GM19395 (cell line): Measurements from ENCODE around the gene PHLDB2.
"Not testable (repeated sequence)": the region's sequence is repeated elsewhere in the genome, so short reads cannot be mapped to it uniquely, and the experiment has no call there.

Source experiments
- ATAC-seq: cut with Tn5 transposase; IDR thresholded peaks from one replicate; pipeline ENCODE4 v1.9.1; 2021; ENCODE audit warnings: mild to moderate bottlenecking, moderate library complexity; ENCODE audit not compliant: unreplicated experiment

PHLDB2 gene

DNA sequence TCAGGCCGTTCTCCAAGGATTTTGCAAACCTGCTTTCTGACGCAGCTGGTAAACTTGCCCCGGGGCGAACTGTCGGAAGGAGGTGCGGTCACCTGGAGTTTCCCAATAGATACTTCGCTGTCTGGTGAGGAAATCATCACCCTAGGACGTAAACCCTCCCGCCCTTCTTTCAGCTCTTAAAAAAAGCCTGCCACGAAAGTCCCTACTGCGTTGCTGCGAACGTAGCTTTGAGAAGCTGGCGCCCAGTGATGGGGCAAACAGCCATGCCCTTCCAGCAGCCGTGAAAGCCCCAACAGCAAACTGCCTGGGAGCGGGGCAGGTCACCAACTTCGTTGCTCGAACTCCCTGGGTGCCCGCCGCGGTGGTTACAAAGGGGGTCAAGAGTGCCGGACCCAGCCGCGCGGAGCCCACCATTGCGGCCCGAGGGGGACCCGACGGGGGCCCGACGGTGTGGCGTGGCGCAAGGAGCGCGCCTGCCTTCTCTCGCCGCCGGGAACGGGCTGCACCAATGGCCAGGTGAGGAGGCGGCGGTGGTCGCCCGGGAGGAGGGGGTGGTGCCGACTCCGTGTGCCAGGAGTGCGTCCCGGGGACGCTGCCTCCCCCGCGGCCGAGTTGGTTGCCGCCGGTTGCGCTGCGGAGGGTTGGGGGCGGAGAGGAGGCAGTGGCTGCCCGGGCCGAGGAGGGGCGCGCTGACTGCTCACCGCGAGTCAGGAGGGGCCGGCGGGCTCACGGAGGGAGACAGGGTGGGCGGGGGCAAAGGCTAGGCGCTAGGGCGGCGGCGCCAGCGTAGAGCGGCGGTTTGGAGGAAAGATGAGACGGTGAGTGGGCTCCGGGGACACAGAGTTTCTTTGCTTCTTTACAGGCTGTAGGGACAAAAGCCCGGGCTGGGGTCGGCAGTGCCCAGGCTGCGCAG is at the start of gene PHLDB2:
PHLDB2 (plus strand) TSS at position 205 of the 913 bp plus-strand sequence. CDS start 24,813 bp downstream, outside the sequence.
- ATAC-seq, result peak; percentile 12

DNA sequence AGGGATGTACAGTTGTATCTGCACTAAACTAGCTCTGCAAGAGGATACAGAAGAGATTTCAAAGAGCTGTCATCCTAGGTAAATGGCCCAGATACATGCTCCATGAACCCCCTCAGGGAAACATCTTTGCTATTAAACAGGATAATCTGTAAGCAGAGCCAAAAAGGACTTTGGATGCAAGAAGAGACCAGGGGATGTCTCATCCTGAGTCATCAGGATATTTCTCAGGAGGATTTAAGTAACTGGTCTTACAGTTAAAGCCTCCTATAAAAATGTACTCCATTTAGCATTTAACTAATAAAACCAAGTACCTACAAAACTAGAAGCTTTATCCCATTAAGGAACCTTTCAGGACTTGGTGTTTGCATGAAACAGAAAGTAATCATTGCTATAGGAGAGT is 48.2 kb upstream of the PHLDB2 start:
- no peak for ATAC-seq

DNA sequence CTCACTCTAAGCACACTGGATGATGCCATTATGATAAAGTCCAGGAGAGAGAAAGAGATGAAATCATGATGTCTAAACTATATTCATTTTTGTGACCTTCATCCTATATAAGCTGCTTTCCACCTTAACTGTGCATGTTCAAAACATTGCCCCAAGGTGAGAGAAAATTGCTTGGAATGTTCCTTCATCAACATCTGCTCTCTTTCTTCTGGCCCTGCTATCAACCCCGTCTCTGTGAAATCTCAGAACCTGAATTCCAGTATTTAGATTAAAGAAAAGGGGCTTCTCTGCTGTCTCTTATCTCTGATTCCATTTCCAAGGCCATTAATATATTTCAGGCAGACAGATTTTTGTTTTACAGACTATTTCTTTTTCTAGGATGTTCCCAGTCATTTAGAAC is 47.3 kb upstream of the PHLDB2 start:
- no peak for ATAC-seq

DNA sequence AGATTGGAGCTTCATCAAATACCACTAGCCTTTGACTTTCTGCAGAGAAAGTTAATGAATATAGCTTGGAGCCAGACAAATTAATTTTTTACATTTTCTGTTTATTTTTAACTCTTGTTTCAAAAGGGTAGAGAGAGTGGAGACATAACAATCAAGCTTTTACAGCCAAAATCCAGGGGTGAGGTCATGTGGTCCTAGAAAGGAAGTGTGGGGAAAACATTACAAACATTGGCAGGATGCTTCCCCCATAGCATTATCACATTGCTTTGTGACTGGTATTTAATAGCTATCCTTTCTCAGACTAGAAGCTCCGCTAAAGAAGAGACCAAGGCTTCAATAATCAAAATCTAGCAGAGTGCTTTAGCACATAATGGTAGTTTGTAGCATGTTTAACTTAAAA is 46.4 kb upstream of the PHLDB2 start:
- no peak for ATAC-seq

DNA sequence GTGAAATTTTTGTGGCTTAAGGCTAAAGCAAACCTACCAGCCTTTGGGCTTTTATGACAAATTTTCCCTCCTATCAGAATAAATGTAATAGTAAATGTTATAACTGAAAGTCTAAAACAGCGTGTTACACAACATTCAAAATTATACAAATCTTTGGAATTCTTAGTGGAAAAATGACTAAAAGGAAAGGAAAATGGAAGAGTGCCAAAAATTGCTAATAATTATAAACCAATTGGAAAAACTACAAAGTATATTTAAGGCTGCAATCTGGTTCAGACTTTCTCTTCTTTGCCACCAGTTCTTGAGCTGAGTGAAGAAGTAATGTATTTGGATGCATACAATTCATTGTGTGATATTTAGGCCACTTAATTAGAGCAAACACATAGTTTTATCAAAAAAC is 45.6 kb upstream of the PHLDB2 start:
- no peak for ATAC-seq

DNA sequence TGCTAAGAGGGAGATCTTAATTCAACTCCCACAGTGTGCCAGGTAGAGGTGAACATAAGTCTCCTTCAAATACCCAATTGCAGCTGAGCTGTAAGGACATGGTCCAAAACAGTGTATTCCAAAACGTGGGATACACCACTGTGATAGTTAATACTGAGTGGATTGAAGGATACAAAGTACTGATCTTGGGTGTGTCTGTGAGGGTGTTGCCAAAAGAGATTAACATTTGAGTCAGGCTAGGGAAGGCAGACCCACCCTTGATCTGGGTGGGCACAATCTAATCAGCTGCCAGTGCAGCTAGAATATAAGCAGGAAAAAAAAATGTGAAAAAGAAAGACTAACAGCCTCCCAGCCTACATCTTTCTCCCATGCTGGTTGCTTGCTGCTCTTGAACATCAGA is 45.1 kb upstream of the PHLDB2 start:
- no peak for ATAC-seq

DNA sequence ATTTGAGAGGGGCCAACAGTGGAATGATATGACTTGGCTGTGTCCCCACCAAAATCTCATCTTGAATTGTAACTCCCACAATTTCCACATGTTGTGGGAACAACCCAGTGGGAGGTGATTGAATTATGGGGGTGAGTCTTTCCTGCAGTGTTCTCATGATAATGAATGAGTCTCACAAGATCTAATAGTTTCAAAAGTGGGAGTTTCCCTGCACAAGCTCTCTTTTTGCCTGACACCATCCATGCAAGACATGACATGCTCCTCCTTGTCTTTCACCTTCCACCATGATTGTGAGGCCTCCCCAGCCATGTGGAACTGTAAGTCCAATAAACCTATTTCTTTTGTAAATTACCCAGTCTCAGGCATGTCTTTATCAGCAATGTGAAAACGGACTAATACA is 42.3 kb upstream of the PHLDB2 start:
- not testable (repeated sequence) for ATAC-seq

DNA sequence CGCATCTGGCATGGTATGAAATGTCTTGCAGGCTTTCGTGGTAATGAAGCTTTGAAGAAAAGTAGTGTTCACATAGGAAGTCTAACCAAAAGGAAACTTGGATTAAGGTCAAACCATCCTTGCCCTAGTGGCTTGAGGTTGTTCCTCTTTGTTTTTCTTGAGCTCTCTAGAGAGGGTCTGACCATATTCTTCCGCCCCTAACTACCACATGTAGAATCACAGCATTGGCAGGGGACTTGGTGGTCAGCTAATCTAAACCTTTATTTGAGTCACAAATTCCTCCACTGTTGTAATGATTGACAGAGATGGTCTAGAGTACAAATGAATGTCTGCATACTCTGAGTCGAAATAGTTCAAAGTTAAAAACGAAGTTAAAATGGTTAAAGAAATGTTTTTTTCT is 39.1 kb upstream of the PHLDB2 start:
- no peak for ATAC-seq

DNA sequence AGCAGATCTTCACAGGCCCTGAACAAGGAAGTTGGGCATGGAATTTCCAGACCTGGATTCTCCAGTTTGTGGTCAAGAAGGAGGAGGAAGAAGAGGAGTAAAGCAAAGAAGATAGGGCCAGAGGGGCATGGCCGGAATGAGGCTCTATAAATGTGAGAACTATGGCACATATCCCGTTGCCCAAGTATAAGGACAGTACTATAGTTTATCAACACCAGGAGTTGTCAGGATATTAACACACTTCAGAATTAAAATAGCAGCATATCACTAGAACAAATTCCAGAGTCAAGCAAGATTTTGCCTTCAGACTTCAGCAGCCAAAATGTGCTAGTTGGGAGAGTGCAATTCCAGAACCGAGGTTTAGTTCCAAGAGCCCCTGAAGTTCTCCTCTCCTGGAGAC is 38.4 kb upstream of the PHLDB2 start:
- ATAC-seq, result no peak

DNA sequence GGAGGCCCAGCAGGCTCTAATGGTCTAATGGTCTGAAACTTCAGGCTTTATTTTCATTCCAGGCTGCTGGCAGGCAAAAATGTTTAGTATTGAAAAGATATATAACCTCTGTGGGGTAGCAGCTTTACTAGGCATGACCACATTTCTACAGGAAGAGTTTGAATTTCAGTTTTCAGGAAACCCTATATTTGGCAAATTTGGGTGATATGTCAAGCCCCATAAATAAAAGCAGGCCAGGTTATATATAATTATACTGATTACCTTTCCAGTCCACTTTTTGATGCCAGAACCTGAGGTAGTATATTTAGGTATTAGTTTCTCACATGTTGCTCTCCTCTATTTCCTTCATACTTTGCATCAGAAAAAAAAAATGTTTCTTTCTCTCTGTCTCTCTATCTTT is 37.2 kb upstream of the PHLDB2 start:
- ATAC-seq, result no peak

DNA sequence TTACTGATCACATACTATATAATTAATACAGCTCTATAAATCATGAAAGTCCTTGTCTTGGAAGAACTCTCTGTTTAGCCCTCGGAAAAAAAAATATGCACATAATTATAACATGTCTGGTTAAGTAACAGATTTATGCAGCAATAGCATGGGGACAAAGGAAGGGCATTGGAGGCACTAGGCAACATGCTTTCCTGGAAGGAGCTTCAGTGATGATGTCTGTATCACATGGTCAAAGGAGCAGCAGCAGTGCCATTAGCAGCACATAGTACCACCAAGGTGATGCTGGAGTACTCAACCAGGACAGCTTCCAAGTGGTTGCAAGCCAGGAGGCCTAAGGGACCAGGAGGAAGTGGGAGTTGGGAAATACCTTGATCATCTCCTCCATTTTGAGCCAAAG is 36.3 kb upstream of the PHLDB2 start:
- no peak for ATAC-seq

DNA sequence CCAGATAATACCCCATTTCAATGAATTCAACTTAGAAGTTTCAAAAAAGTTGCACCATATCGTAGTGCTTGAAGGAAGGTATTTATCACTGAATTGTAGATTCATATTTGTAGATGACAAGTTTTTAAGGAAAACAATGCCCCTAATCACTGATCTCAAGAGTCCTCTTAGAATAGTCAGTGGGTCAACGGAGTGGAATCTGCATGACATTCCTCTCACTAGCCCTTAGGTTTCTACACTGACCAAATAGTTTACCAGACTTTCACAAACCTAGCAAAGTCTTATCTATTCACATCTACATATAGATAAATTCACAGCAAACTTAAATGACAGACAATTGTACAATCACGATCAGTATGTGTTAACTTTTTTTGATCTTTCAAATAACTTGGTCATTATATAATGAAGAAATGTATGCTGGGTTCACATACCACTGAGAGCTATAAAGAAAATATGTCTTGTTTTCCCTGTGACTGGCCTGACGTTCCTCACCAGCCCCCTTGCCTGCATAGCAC is 35.7 kb upstream of the PHLDB2 start:
- no peak for ATAC-seq

DNA sequence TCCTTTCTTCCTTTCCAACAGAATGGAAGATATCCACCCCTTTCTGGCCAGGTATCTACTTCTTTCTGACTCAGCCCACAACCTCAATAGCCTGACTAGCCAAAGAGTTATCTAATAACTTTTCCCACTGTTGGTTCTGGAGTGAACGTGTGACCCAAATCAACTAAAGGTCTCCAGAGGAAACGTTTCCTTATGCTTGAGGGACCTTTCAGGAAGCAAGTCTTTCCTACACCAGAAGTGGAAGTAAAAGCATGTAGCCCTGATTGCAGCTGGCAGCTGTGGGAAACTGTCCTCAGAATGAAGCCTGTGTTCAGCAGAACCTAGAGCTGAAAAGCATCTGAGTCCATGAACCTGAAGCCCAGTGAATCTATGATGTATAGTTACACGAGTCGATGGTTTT is 34.7 kb upstream of the PHLDB2 start:
- ATAC-seq, result no peak

DNA sequence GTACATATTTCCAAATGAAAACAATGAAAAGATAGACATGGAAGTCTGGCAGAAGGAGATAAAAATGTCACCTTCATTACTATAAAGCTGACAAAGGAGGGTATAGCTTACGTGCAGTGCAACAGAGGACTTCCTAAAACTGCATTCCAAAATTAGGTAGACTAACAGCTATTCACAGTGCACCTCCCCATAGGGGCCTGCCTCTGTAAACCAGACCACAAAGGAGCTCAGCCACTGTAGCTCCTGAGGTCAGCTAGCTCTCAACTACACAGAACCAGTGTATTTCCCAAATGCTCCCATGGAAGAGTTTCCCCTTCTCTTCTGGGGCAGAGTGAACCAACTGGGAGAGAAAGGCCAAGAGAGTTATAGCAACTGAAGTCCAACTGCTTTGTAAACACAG is 31.2 kb upstream of the PHLDB2 start:
- ATAC-seq, result no peak

DNA sequence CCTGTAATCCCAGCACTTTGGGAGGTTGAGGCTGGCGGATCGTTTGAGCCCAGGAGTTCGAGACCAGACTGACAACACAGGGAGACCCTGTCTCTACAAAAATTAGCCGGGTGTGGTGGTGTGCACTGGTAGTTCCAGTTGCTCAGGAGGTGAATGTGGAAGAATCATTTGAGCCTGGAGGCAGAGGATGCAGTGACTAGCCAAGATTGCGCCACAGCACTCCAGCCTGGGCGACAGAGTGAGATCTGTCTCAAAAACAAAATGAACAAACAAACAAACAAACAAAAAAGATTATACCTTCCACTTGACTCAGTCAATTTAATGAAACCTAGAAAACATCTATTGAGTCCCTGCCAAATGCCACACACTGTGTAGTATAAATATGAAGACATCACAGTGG is 30.5 kb upstream of the PHLDB2 start:
- ATAC-seq, result no peak

DNA sequence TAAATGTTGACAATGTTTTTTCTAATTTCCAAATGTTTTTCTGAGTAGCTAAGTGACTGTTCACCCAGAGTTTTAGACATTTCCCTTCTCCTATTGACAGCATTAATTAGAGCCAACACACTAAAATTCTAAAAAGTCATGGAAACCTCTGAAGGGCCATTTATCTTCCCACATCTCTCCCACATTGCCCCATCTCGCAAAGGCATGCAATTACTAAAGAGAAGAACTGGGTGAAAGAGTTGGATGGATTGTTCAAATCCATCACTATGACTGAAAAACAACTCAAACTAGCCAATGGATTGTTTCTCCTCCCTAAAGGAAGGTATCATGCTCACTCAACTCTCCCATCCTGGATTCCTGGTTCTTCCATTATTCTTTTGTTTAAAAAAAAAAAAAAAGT is 30.0 kb upstream of the PHLDB2 start:
- ATAC-seq, result no peak

DNA sequence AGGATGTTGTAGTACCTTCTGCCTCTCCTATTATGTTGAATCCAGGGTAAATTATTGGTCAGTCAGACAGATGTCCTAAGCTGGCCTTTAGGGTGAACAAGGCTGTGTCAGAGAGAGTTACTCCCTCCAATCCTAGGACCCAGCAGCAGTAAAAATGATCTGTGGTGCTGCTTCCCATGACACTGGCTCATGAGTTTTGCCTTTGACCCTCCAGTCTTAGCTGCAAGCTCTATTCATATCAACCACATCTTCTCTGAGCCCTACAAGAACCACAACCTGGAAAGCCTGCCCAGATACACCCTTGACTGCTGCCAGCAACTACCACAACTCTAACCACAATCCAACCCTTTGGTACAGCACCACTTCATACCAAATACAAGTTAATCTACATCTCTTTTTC is 27.2 kb upstream of the PHLDB2 start:
- no peak for ATAC-seq

DNA sequence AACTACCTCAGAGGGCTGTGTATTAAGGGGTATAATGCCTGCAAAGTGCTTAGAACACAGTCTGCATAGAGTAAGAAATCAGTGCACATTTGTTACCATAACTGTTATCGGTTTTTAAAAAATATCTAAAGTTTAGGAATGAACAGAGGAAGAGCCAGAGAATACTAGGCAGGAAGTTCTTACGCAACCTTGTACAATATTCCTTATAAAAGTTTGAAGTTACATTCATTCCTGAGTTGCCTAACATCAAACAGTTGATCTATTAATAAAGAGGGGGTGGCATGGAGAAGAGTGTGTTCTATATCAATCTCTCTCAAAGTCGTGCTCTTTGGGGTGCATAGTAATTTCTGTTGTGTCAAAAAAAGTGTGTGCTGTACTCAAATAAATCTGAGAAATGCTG is 22.0 kb upstream of the PHLDB2 start:
- no peak for ATAC-seq

DNA sequence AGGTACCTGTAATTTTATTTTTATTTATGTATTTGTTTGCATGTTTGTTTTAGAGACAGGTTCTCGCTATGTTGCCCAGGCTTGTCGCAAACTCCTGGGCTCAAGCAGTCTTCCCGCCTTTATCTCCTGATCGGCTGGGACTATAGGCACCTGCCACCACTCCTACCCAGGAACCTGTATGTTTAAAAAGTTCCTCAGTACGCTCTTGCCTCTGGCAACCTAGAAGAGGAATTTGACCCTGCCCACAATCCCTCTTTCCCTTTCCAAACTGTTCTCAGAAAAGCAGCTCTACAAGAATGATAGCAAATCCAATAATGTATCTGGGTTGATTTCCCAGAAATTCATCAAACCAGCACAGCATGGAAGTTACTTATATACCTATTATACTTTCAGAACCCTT is 20.9 kb upstream of the PHLDB2 start:
- no peak for ATAC-seq

DNA sequence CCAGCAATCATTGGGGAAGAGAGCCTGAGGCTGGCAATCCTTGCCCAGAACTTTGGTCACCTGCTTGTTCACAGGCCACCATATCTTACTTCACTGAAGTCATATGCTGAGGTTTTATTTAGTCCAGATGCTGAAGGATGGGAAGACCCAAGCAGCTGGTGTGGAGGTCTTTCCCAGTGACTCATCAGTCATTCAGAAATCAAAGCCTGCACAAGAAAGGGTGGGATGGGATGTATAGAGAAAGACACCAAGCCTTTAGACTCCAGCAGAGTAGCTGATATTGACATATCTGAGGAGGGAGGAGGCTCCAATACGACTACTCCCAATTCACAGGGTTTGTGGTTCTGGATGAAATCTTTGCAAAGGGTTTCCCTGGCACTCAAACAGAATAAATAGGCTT is 13.0 kb upstream of the PHLDB2 start:
- no peak for ATAC-seq

DNA sequence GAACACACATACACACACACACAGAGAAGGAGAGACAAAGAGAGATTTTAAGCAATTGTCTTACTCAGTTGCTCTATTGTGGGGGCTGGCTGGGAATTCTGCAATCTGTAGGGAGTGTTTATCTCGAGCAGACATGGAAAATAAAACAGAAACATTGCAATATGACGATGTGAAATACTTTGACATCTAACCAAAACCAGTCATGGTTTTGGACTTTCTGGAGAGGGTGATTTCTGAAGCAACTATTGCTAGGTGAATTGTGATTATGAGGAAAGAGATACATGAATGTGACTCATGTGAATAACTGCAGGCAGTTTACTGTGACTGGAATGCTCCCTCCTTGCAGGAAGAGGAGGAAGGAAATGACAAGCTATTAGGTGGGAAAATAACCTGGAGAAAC is 12.3 kb upstream of the PHLDB2 start:
- ATAC-seq, result no peak

DNA sequence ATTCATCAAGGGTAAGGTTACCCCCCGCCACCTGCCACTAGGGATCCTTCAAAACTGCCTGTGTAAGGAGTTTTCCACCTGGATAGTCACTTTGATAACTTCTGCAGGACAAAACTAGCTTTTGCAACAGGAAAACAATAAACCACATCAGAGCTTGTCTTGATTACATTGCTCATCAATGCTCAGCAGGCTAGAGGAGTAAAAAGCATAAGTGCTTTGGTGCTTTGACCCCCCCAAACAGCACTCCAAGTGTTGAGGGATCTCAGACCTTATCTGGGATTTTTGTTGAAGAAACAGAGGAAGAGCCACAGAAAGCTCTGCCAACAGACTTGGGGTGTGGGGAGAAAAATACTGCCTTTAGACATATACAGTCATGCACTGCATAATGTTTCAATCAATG is 10.8 kb upstream of the PHLDB2 start:
- no peak for ATAC-seq

DNA sequence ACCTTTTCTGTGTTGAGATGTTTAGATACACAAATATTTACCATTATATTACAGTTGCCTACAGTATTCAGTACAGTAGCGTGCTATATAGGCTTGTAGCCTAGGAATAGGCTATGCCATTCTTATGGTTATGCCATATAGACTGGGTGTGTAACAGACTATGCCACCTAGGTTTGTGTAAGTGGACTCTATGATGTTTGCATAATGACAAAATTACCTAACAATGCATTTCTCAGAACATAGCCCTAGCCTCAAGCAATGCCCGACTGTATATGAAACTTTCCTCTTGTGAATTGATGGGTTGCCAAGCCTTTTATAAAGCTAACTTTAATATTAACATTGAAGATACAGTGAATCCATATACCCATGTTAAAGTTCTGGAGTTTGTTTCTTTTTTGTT is 10.3 kb upstream of the PHLDB2 start:
- ATAC-seq, result no peak
